Pancreas (tissue), 10 donors: ENCODE data around the gene HYAL2. TPM values are rescaled to one million over a fixed set of nuclear protein-coding genes. Genes with fewer than 3 reads are reported as not detected.

Source experiments
- ATAC-seq, 4 donors: fragments of 200-7000 bp; cut with Tn5 transposase; one replicate each; pipeline versions ENCODE4 v1.8.0 to v1.9.1; 2020; ENCODE audit warnings: mild to moderate bottlenecking in 4 of 4, moderate library complexity in 4 of 4
- DNase-seq, 6 donors: peaks; one replicate each; pipeline ENCODE4 v3.0.0-alpha.2; 2020
- FAIRE-seq: peaks from 2 replicates; lab custom pipeline; 2012; peaks lifted over from hg19 to GRCh38; lab: Jason Lieb, UNC
- H3K27ac ChIP-seq, 4 donors: fragments of 200-600 bp; sonication (generic); 1 replicate in 3 of 4; 2 replicates in 1 of 4; pipeline versions ENCODE4 v1.5.0 to v1.8.0; 2020
- H3K27me3 ChIP-seq, 4 donors: fragments of 200-600 bp; one replicate each; pipeline ENCODE4 v1.8.0; 2021
- H3K36me3 ChIP-seq, 3 donors: fragments of 200-600 bp; sonication (generic) in 1 of 3; one replicate each; pipeline versions ENCODE4 v1.5.0 to v1.8.0; 2020 to 2021
- H3K4me1 ChIP-seq, 3 donors: fragments of 200-600 bp; one replicate each; pipeline ENCODE4 v1.8.0; 2021
- H3K4me3 ChIP-seq, 4 donors: fragments of 200-600 bp; sonication (generic) in 2 of 4; one replicate each; pipeline versions ENCODE4 v1.5.0 to v1.8.0; 2020 to 2021
- H3K9me3 ChIP-seq, 4 donors: fragments of 200-600 bp; one replicate each; pipeline ENCODE4 v1.8.0; 2021
- WGBS, 2 donors: extraction: QIAGEN DNeasy Blood & Tissue Kit; methylation state at CpG; one replicate each; pipeline ENCODE4 v1.1.7; 2013; 5-methylcytosine and 5-hydroxymethylcytosine counted together
- intact Hi-C, 3 donors: fragments of 100-400 bp; cut with DNase I; formaldehyde crosslinking; loops; one replicate each; pipeline versions ENCODE4 v1.11.1 to v1.14.2; 2022
- polyA plus RNA-seq, 2 donors: library from polyadenylated mRNA; stranded (reverse); fragments of 200-250 nt; gene quantifications; one replicate each; pipeline ENCODE4 v1.2.3, GENCODE V29; 2013
- total RNA-seq, 6 donors: library from RNA; stranded (reverse); fragmentation: NEBNext Ultra II Directional in 4 of 6; extraction: Animal tissue kit (Norgen Biotek cat#: 25700) in 4 of 6; gene quantifications; one replicate each; pipeline versions ENCODE4 v1.2.1 to v1.2.4, GENCODE V29; 2021 to 2023
- TF ChIP-seq, protein P1 (sequence below), 4 donors: fragments of 200-600 bp; sonication (generic) in 3 of 4; IDR thresholded peaks; one replicate each; pipeline versions ENCODE4 v1.5.0 to v1.8.0; 2021; ENCODE audit warnings: antibody characterized with exemption in 4 of 4
- donor health status: healthy with polysubstance abuse.
- donor health status: DM: no; HTN: no; CAD: no; lungs with moderate emphysema.
- donor health status: DM: no; HTN: no; CAD: no.
- donor health status: control.
- donor health status: control.
- donor health status: Bipolar disorder and iron deficiency.
- donor health status: DM: yes; HTN: yes; CAD: no.
- donor health status: DM: no; HTN: no; CAD: no.
- donor health status: DM: no; HTN: no; CAD: no.
- donor health status: DM: yes; HTN: yes; CAD: no.

The HYAL2 gene
- total and polyA plus RNA-seq, 8 donors, result 6.3 to 39.5 (median 14.3) TPM

DNA sequence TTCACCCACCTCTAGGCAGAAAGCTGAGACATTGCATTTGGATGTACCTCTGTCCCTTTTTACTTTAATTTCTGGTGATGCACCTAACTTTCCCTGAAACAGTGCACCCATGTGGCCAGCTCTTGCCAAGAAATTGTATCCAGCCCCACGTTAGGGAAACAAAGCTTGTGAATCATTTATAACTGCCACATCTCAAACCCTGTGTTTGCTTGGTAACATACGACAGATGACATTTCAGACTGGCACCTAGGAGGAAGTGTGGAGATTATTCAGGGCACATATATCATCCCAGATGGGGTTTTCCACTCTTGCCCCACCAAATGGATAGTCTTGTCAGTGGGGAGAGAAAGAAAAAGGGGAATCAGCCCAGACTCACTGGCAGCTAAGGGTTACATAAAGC lies 30.2 kb upstream of the HYAL2 start:
- intact Hi-C loops, result no loop called here
- no peak overlapping the region for H3K4me3 ChIP-seq
- H3K36me3 ChIP-seq, result peaks cover 3 to 28% (median 8%) of the 10 kb centered on the region in 3 donors
- no peak for ATAC-seq
- TF ChIP-seq, protein P1, sequence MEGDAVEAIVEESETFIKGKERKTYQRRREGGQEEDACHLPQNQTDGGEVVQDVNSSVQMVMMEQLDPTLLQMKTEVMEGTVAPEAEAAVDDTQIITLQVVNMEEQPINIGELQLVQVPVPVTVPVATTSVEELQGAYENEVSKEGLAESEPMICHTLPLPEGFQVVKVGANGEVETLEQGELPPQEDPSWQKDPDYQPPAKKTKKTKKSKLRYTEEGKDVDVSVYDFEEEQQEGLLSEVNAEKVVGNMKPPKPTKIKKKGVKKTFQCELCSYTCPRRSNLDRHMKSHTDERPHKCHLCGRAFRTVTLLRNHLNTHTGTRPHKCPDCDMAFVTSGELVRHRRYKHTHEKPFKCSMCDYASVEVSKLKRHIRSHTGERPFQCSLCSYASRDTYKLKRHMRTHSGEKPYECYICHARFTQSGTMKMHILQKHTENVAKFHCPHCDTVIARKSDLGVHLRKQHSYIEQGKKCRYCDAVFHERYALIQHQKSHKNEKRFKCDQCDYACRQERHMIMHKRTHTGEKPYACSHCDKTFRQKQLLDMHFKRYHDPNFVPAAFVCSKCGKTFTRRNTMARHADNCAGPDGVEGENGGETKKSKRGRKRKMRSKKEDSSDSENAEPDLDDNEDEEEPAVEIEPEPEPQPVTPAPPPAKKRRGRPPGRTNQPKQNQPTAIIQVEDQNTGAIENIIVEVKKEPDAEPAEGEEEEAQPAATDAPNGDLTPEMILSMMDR (IDR thresholded peaks at IDR 0.05), result no peak
- WGBS, 2 donors, result 7 to 11% methylated on average over 2 of the region's 2 CpGs
- H3K9me3 ChIP-seq, result no peaks in the 10 kb centered on the region
- H3K27me3 ChIP-seq, result no peaks in the 10 kb centered on the region
- H3K4me1 ChIP-seq, result peaks cover 14 to 56% (median 34%) of the 10 kb centered on the region in 3 donors
- no peak for DNase-seq
- peak overlapping the region in 1 of 4 donors; percentile 50 for H3K27ac ChIP-seq
- FAIRE-seq, result no peak

DNA sequence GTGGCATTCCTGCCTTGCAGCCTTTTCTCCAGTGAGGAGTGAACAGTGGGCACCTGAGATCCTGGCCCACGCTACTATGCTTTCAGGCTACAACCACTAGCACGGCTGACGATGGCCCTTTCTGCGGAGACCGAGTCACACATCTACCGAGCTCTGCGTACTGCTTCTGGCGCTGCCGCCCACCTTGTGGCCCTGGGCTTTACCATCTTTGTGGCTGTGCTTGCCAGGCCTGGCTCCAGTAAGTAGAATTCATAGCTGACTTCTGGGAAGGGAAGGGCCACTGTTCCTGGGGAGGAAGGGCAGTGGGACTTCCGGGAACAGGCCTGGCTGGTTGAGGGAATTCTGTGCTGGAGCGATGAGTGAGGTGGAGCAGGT lies 28.8 kb upstream of the HYAL2 start:
- H3K27ac ChIP-seq, result peak overlapping the region; percentile 82 to 94 (median 92)
- FAIRE-seq, result no peak
- no peaks in the 10 kb centered on the region for H3K9me3 ChIP-seq
- TF ChIP-seq, protein P1 (IDR thresholded peaks at IDR 0.05), result no peak
- H3K36me3 ChIP-seq, result peaks cover 3 to 33% (median 8%) of the 10 kb centered on the region in 3 donors
- WGBS, 2 donors, result 21 to 25% methylated on average over 11 of the region's 11 CpGs
- DNase-seq, result peak in 1 of 6 donors; percentile 72
- H3K4me3 ChIP-seq, result peak overlapping the region; percentile 45 to 69 (median 56)
- intact Hi-C loops, result no loop called here
- H3K4me1 ChIP-seq, result peaks cover 8 to 44% (median 20%) of the 10 kb centered on the region in 3 donors
- peak in 3 of 4 donors; percentile 0 to 1 (median 1) for ATAC-seq
- no peaks in the 10 kb centered on the region for H3K27me3 ChIP-seq

DNA sequence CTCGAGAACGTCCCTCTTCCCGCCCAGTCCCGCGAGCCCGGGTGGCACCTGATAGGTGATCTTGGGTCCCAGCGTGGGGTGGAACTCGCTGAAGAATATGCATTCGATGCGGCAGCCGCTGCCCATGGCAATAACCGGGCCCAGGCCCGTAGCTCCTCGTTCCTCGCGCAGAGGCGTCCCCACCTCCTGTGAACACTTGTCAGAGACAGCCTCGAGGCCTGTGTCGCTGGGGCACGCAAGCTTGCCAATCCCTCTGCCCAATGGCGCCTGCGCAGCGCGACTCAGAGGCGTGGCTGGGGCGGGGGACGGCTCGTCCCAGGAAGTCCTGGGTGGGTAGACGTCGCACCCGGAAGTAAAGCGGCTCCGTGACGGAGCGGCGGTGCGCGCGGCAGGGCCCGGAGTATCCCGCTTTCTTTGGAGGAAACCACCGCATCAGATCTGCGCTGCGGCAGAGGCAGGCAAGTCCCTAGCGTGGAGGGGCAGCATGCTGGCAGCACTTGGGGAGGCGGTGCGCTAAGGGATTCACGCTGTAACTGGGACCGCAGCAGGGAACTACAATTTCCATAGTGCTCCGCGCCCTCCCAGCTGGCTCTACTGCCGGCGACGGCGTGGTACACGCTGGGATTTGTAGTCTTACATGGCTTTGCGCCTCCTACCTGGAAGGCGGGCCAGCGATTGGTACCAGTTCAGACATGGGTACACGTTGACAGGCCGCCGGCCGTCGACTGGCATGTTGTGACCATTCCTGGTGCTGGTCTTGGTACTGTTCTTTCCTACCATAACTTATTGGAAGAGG lies 28.2 kb upstream of the HYAL2 start, which contains the start of the genes CYB561D2 and NPRL2:
Gene CYB561D2 (plus strand): TSS at position 336 of the 796 bp plus-strand sequence. CDS start 572 bp downstream, outside the sequence.
Gene NPRL2 (minus strand): TSS at position 249 of the 796 bp plus-strand sequence. CDS start 123 bp downstream, at position 126.
- FAIRE-seq, result no peak
- intact Hi-C loops, result no loop called here
- peak; percentile 91 to 95 (median 92) for ATAC-seq
- peaks cover 3 to 33% (median 8%) of the 10 kb centered on the region in 3 donors for H3K36me3 ChIP-seq
- no peaks in the 10 kb centered on the region for H3K27me3 ChIP-seq
- H3K4me3 ChIP-seq, result peak within 1 kb of the TSS; percentile 45 to 69 (median 56)
- DNase-seq, result peak; percentile 98 to 99 (median 98)
- peaks cover 2 to 38% (median 14%) of the 10 kb centered on the region in 3 donors for H3K4me1 ChIP-seq
- no peaks in the 10 kb centered on the region for H3K9me3 ChIP-seq
- peak within 1 kb of the TSS; percentile 82 to 94 (median 92) for H3K27ac ChIP-seq
- TF ChIP-seq, protein P1 (IDR thresholded peaks at IDR 0.05), result no peak
- 0% methylated on average over 64 of the region's 64 CpGs for WGBS, 2 donors

DNA sequence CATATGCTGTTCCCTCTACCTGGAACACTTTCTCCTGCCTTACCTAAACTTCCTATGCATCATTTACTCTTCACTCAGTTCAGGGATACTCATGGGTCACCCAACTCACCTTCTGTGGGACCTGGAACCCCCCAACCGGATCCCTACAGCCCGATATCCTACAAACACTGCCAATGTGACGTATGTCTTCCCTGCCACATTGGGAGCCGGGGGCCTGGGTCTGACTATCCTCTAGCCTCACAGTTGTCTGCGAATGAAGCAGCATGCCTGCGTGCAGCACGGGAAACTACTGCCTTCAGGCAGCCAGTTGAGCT lies 27.6 kb upstream of the HYAL2 start:
- 4% methylated on average over 7 of the region's 7 CpGs for WGBS, 2 donors
- no peaks in the 10 kb centered on the region for H3K27me3 ChIP-seq
- intact Hi-C loops, result no loop called here
- H3K4me3 ChIP-seq, result peak overlapping the region; percentile 45 to 69 (median 56)
- H3K4me1 ChIP-seq, result peaks cover 0 to 32% (median 11%) of the 10 kb centered on the region in 3 donors
- no peak for ATAC-seq
- H3K36me3 ChIP-seq, result peaks cover 3 to 30% (median 7%) of the 10 kb centered on the region in 3 donors
- DNase-seq, result no peak
- no peaks in the 10 kb centered on the region for H3K9me3 ChIP-seq
- TF ChIP-seq, protein P1 (IDR thresholded peaks at IDR 0.05), result no peak
- no peak for FAIRE-seq
- H3K27ac ChIP-seq, result peak overlapping the region; percentile 82 to 94 (median 92)
